GM18873 (cell line): ENCODE data around the gene CHODL.

Experiments
- ATAC-seq: cut with Tn5 transposase; IDR thresholded peaks from one replicate; pipeline ENCODE4 v1.9.1; 2021; ENCODE audit warnings: mild to moderate bottlenecking, moderate library complexity, moderate number of reproducible peaks; ENCODE audit not compliant: unreplicated experiment, low FRiP score

Gene CHODL

DNA sequence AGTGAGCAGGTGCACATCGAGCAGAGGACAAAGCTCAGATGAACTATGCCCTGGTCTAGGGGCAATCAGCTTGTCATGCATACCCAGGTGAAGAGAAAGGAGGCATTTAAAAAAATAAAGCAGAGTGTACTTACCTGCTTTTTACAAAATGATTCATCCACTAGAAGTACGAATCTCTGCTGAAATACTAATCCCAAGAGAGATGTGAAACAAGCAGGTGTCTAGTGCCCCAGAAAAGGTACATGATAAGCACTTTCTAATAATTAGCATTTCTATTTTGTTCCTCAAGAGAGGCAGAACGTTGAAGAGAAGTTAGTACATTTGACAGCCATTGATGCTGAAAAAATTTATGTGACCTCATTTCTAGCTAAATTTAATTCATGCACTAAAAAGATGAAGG lies 31.1 kb downstream of the CHODL start:
- ATAC-seq: no peak

DNA sequence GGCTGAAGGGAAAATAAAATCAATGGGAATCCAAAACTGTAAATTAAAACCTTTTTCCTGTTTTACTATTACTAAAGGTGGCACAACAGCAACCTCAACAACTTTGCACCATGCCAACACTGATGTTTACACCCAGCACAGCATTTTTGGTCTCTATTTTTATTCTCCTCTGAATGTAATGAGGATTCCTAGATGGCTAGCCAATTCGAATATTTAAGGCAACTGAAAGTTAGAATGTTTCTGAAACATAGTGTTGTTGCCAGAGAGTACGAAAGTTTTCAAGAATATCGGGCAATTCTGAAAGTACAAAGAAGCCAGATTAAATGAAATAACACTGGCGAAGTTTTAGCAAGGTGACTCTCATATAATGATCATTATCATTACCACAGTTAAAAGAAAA lies 40.7 kb downstream of the CHODL start:
- ATAC-seq: no peak

DNA sequence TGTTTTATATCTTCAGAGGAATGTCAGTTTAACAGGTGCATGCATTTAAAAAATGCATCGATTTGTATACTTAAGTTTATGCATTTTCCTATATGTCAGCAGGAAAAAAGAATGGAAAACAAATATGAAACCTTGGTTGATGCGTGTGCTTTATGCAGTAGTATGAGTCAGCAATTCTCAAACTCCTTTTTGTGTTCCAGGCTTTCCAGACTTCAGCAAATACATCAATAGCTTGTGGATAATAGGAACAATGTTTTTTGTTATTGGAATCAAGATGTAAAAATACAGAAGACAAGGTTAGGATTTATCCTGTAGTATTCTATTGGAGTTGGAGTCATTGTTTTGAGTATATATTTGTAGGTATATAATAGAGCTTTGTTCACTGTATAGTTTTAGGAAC lies 45.2 kb downstream of the CHODL start:
- ATAC-seq: no peak

DNA sequence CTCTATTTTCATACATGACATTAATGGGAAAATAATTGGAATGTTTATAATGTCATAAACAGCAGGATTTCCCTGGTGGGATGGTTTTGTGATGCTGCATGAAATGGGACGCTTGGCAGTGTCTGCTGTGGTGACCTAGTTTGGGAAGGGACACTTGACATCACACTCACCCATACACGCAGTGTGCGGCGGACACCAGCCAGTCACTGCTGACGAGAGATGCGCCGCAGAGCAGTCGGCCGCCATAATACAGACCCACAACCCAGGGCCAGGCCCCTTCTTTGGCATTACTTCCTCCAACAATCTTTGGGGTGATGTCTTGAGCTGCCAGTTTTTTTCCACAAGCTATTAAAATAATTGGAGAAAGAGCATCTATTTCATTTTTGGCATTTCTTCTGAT lies 49.5 kb downstream of the CHODL start:
- no peak for ATAC-seq

DNA sequence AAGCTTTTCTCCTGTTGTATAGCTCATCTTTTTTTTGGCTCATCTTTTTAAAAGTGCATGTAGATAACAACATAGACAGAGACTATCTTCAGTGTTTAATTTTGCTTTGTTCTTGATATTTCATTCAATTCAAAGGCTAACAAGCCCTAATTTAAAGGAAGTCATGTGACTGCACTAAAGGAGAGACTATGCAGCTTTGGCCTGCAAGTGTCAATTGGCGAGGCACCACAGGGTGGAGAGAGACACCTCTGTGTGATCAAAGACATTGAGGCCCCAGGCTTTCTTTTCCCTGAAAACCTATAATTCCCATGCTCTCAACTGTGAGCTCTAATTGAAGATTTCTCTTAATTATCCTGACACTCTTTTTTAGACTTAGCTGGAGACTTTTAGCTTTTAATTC lies 53.6 kb downstream of the CHODL start:
- no peak for ATAC-seq
